Neuron (in vitro differentiated cells): Measurements from ENCODE around the gene BMPR2.
"Not testable (repeated sequence)": the region's sequence is repeated elsewhere in the genome, so short reads cannot be mapped to it uniquely, and the experiment has no call there.

Experiments used
- H2AFZ ChIP-seq: one replicate; pipeline ENCODE4 v1.6.1; 2013; ENCODE audit warnings: low read depth, mild to moderate bottlenecking, inconsistent platforms, low read length, moderate library complexity
- H3K27me3 ChIP-seq: one replicate; pipeline ENCODE4 v1.6.1; 2013; ENCODE audit warnings: low read length; ENCODE audit not compliant: insufficient read depth
- H3K36me3 ChIP-seq: one replicate; pipeline ENCODE4 v1.6.1; 2013; ENCODE audit warnings: low read length; ENCODE audit not compliant: insufficient read depth
- H3K4me1 ChIP-seq: one replicate; pipeline ENCODE4 v1.6.1; 2013; ENCODE audit warnings: low read length; ENCODE audit not compliant: insufficient read depth
- H3K4me3 ChIP-seq: 2 replicates; pipeline ENCODE4 v1.5.1; 2013; ENCODE audit warnings: mild to moderate bottlenecking, low read length, moderate library complexity
- H3K9me3 ChIP-seq: one replicate; pipeline ENCODE4 v1.6.1; 2013; ENCODE audit warnings: low read length

Gene BMPR2

GRCh38 chr2:202440117-202440516, 64.0 kb downstream of the BMPR2 start:
- H3K36me3 ChIP-seq, H2AFZ ChIP-seq, H3K4me3 ChIP-seq, H3K9me3 ChIP-seq, H3K4me1 ChIP-seq, H3K27me3 ChIP-seq: not testable (repeated sequence)

- Histone ChIP-seq H3K27me3 (no peaks in the 10 kb centered on the region), H3K4me1 (no peaks in the 10 kb centered on the region), H3K9me3 (peaks cover 7% of the 10 kb centered on the region)
Measured at GRCh38 chr2:202442882-202443281, 66.8 kb downstream of the BMPR2 start.

GRCh38 chr2:202444000-202444399, 67.9 kb downstream of the BMPR2 start:
- Histone ChIP-seq H3K36me3 (no peaks in the 10 kb centered on the region), H3K9me3 (peaks cover 7% of the 10 kb centered on the region), H3K4me3 (no peak overlapping the region)

More at GRCh38 chr2:202442882-202443281, 66.8 kb downstream of the BMPR2 start:
- Histone ChIP-seq H3K36me3 (no peaks in the 10 kb centered on the region), H2AFZ (no peak overlapping the region), H3K4me3 (no peak overlapping the region)

GRCh38 chr2:202449344-202449743, 73.2 kb downstream of the BMPR2 start:
- Histone ChIP-seq H3K9me3 (peaks cover 5% of the 10 kb centered on the region), H3K36me3 (no peaks in the 10 kb centered on the region), H3K4me3 (no peak overlapping the region), H3K4me1 (no peaks in the 10 kb centered on the region), H3K27me3 (no peaks in the 10 kb centered on the region), H2AFZ (no peak overlapping the region)

More at GRCh38 chr2:202444000-202444399, 67.9 kb downstream of the BMPR2 start:
- Histone ChIP-seq H3K27me3 (no peaks in the 10 kb centered on the region), H2AFZ (no peak overlapping the region), H3K4me1 (no peaks in the 10 kb centered on the region)

- H3K4me3 ChIP-seq: no peak overlapping the region
- H2AFZ ChIP-seq: no peak overlapping the region
- H3K36me3 ChIP-seq: no peaks in the 10 kb centered on the region
- no peaks in the 10 kb centered on the region for H3K4me1 ChIP-seq
- H3K9me3 ChIP-seq: peaks cover 5% of the 10 kb centered on the region
- H3K27me3 ChIP-seq: no peaks in the 10 kb centered on the region
Measured at GRCh38 chr2:202450785-202451184, 74.7 kb downstream of the BMPR2 start.

GRCh38 chr2:202452744-202453143, 76.6 kb downstream of the BMPR2 start:
- H3K36me3 ChIP-seq: peaks cover 3% of the 10 kb centered on the region
- H3K9me3 ChIP-seq: peaks cover 3% of the 10 kb centered on the region
- H3K4me1 ChIP-seq: no peaks in the 10 kb centered on the region
- H3K27me3 ChIP-seq: no peaks in the 10 kb centered on the region
- H2AFZ ChIP-seq: no peak overlapping the region
- no peak overlapping the region for H3K4me3 ChIP-seq

- Histone ChIP-seq H3K27me3 (no peaks in the 10 kb centered on the region), H3K9me3 (peaks cover 3% of the 10 kb centered on the region), H2AFZ (no peak overlapping the region), H3K4me1 (no peaks in the 10 kb centered on the region), H3K4me3 (no peak overlapping the region), H3K36me3 (peaks cover 3% of the 10 kb centered on the region)
Measured at GRCh38 chr2:202454536-202454935, 78.4 kb downstream of the BMPR2 start.

GRCh38 chr2:202455114-202455513, 79.0 kb downstream of the BMPR2 start:
- Histone ChIP-seq H2AFZ (no peak overlapping the region), H3K27me3 (no peaks in the 10 kb centered on the region), H3K36me3 (peaks cover 3% of the 10 kb centered on the region), H3K9me3 (peaks cover 5% of the 10 kb centered on the region), H3K4me1 (no peaks in the 10 kb centered on the region), H3K4me3 (no peak overlapping the region)

- no peaks in the 10 kb centered on the region for H3K4me1 ChIP-seq
- peaks cover 7% of the 10 kb centered on the region for H3K9me3 ChIP-seq
- no peak overlapping the region for H2AFZ ChIP-seq
- no peaks in the 10 kb centered on the region for H3K27me3 ChIP-seq
- no peak overlapping the region for H3K4me3 ChIP-seq
- peaks cover 9% of the 10 kb centered on the region for H3K36me3 ChIP-seq
Measured at GRCh38 chr2:202460119-202460518, 84.0 kb downstream of the BMPR2 start.

GRCh38 chr2:202479090-202479489, 103.0 kb downstream of the BMPR2 start:
- Histone ChIP-seq H3K36me3 (peaks cover 12% of the 10 kb centered on the region), H2AFZ (no peak overlapping the region), H3K4me3 (no peak overlapping the region), H3K4me1 (peaks cover 10% of the 10 kb centered on the region), H3K27me3 (no peaks in the 10 kb centered on the region), H3K9me3 (peaks cover 7% of the 10 kb centered on the region)

- Histone ChIP-seq H3K4me1 (peaks cover 10% of the 10 kb centered on the region), H3K36me3 (peaks cover 12% of the 10 kb centered on the region), H3K4me3 (no peak overlapping the region), H3K9me3 (peaks cover 7% of the 10 kb centered on the region), H2AFZ (no peak overlapping the region), H3K27me3 (no peaks in the 10 kb centered on the region)
Measured at GRCh38 chr2:202479610-202480009, 103.5 kb downstream of the BMPR2 start.

GRCh38 chr2:202486351-202486750, 110.2 kb downstream of the BMPR2 start:
- Histone ChIP-seq H3K4me3 (no peak overlapping the region), H3K36me3 (peaks cover 22% of the 10 kb centered on the region)

GRCh38 chr2:202488671-202489070, 112.5 kb downstream of the BMPR2 start:
- Histone ChIP-seq H2AFZ (no peak overlapping the region), H3K9me3 (no peaks in the 10 kb centered on the region), H3K36me3 (peaks cover 11% of the 10 kb centered on the region), H3K4me1 (peaks cover 5% of the 10 kb centered on the region), H3K27me3 (no peaks in the 10 kb centered on the region), H3K4me3 (no peak overlapping the region)

More at GRCh38 chr2:202486351-202486750, 110.2 kb downstream of the BMPR2 start:
- Histone ChIP-seq H3K27me3 (no peaks in the 10 kb centered on the region), H2AFZ (no peak overlapping the region), H3K9me3 (peaks cover 7% of the 10 kb centered on the region), H3K4me1 (no peaks in the 10 kb centered on the region)

GRCh38 chr2:202490479-202490878, 114.4 kb downstream of the BMPR2 start:
- no peaks in the 10 kb centered on the region for H3K9me3 ChIP-seq
- H3K4me1 ChIP-seq: peaks cover 13% of the 10 kb centered on the region
- no peak overlapping the region for H3K4me3 ChIP-seq
- H3K27me3 ChIP-seq: no peaks in the 10 kb centered on the region
- H3K36me3 ChIP-seq: peaks cover 10% of the 10 kb centered on the region
- H2AFZ ChIP-seq: no peak overlapping the region
